PC-3 (cell line): ENCODE results near the gene S100A16. TPM values are rescaled to one million over a fixed set of nuclear protein-coding genes. Genes with fewer than 3 reads are reported as not detected.

Experiments used
- ATAC-seq: fragments of 200-7000 bp; cut with Tn5 transposase; 2 replicates; pipeline ENCODE4 v1.9.1; 2020; ENCODE audit warnings: mild to moderate bottlenecking, moderate library complexity
- BruUV-seq: library from RNA; stranded (reverse); fragments of 400-500 nt; replicated peaks from 2 replicates; lab custom pipeline; 2021; lab: Mats Ljungman, UMichigan
- CTCF ChIA-PET: fragments of 300-600 bp; sonication (Branson Sonifier 250); formaldehyde crosslinking; loops from one replicate; lab custom pipeline; 2022; ENCODE audit warnings: antibody characterized with exemption; lab: Charles Lee
- POLR2A ChIA-PET: fragments of 300-600 bp; sonication (Branson Sonifier 250); formaldehyde crosslinking; loops from one replicate; lab custom pipeline; 2022; ENCODE audit warnings: antibody characterized with exemption; ENCODE audit not compliant: unreplicated experiment; lab: Charles Lee
- DNase-seq: peaks from one replicate; pipeline ENCODE4 v3.0.0-alpha.2; 2015
- H2AFZ ChIP-seq: fragments of 300-600 bp; sonication (generic); 2 replicates; pipeline ENCODE4 v1.6.0; 2016; ENCODE audit warnings: antibody characterized with exemption, low read length
- H3F3A ChIP-seq: fragments of 300-600 bp; sonication (generic); one replicate; pipeline ENCODE4 v1.6.0; 2017; ENCODE audit warnings: antibody characterized with exemption, low read length, control low read depth, mild to moderate bottlenecking; ENCODE audit not compliant: unreplicated experiment
- H3K27ac ChIP-seq: fragments of 300-600 bp; sonication (generic); 2 replicates; pipeline ENCODE4 v1.5.1; 2016; ENCODE audit warnings: mild to moderate bottlenecking, low read length
- H3K27me3 ChIP-seq: fragments of 300-600 bp; sonication (generic); 2 replicates; pipeline ENCODE4 v1.6.1; 2016; ENCODE audit warnings: low read length, mixed read lengths
- H3K36me3 ChIP-seq: fragments of 300-600 bp; sonication (generic); 2 replicates; pipeline ENCODE4 v1.6.1; 2016; ENCODE audit warnings: low read depth, mixed run types, low read length, mixed read lengths
- H3K4me1 ChIP-seq: fragments of 300-600 bp; sonication (generic); 2 replicates; pipeline ENCODE4 v1.5.1; 2016; ENCODE audit warnings: low read length; ENCODE audit not compliant: insufficient read depth
- H3K4me2 ChIP-seq: fragments of 300-600 bp; sonication (generic); 2 replicates; pipeline ENCODE4 v1.6.0; 2016; ENCODE audit warnings: low read length
- H3K4me3 ChIP-seq: fragments of 300-600 bp; sonication (generic); 2 replicates; pipeline ENCODE4 v1.5.1; 2016; ENCODE audit warnings: mild to moderate bottlenecking, low read length, mixed read lengths
- H3K79me2 ChIP-seq: fragments of 300-600 bp; sonication (generic); 2 replicates; pipeline ENCODE4 v1.6.1; 2017; ENCODE audit warnings: low read length, mixed read lengths
- H3K9ac ChIP-seq: fragments of 300-600 bp; sonication (generic); 2 replicates; pipeline ENCODE4 v1.6.0; 2016; ENCODE audit warnings: mild to moderate bottlenecking, low read length
- H3K9me2 ChIP-seq: fragments of 300-600 bp; sonication (generic); replicated peaks from 2 replicates; pipeline ENCODE4 v1.6.1; 2016; ENCODE audit warnings: mixed run types, low read length, mixed read lengths
- H3K9me3 ChIP-seq: fragments of 300-600 bp; sonication (generic); 2 replicates; pipeline ENCODE4 v1.6.1; 2016; ENCODE audit warnings: low read length, mixed read lengths
- H4K20me1 ChIP-seq: fragments of 300-600 bp; sonication (generic); 2 replicates; pipeline ENCODE4 v1.6.1; 2016; ENCODE audit warnings: low read length, mixed read lengths
- CTCF ChIP-seq: fragments of 300-600 bp; sonication (generic); conservative IDR thresholded peaks from 2 replicates; pipeline ENCODE4 v1.5.1; 2017; ENCODE audit warnings: antibody characterized with exemption, low read depth, mild to moderate bottlenecking, low read length
- EZH2 ChIP-seq: fragments of 300-600 bp; sonication (generic); IDR thresholded peaks from one replicate; pipeline ENCODE4 v1.6.1; 2017; ENCODE audit warnings: antibody characterized with exemption, mild to moderate bottlenecking, low read length; ENCODE audit not compliant: unreplicated experiment
- EZH2phosphoT487 ChIP-seq: fragments of 300-600 bp; sonication (generic); IDR thresholded peaks from 2 replicates; pipeline ENCODE4 v1.6.1; 2018; ENCODE audit warnings: mild to moderate bottlenecking, antibody characterized with exemption, low read length, borderline replicate concordance
- intact Hi-C: fragments of 100-400 bp; cut with micrococcal nuclease; formaldehyde crosslinking; loops from 2 replicates; pipeline ENCODE4 v1.9.0; 2023
- total RNA-seq: library from RNA; depleted of rRNA; stranded (reverse); fragments of >200 nt; gene quantifications from 2 replicates; pipeline ENCODE4 v1.2.3, GENCODE V29; 2014

Gene S100A16
- total RNA-seq, 1 experiment from 2014 or later, result 1,254 TPM

- Histone ChIP-seq H3K9ac (peak overlapping the region; percentile 97), H3K27ac (peak overlapping the region; percentile 100), H3K4me3 (peak overlapping the region; percentile 68), H2AFZ (no peak overlapping the region), H3F3A (peaks cover 27% of the 10 kb centered on the region), H3K4me2 (peak overlapping the region; percentile 95), H3K4me1 (peaks cover 56% of the 10 kb centered on the region), H3K9me3 (no peaks in the 10 kb centered on the region), H4K20me1 (no peaks in the 10 kb centered on the region), H3K9me2 (no peaks in the 10 kb centered on the region), H3K27me3 (no peaks in the 10 kb centered on the region), H3K36me3 (peaks cover 38% of the 10 kb centered on the region), H3K79me2 (peaks cover 75% of the 10 kb centered on the region)
- ChIA-PET POLR2A (interaction anchor here (1.8 to 2.0 kb wide), 2 partner anchors 18 to 24 kb away, joined by 7 read pairs; partner anchors contain the start of genes CHTOP and S100A13), CTCF (interaction anchor here (2.5 kb wide), 1 partner anchor 37 kb away, joined by 9 read pairs; no protein-coding TSS in a partner anchor)
- BruUV-seq, result TSS peak; percentile 61
- intact Hi-C loops, result loop anchor here (1.0 to 2.0 kb wide), 4 partner anchors 37 to 77 kb away; partner anchors contain the start of gene ILF2
- TF ChIP-seq EZH2phosphoT487 (no peak), EZH2 (no peak), CTCF (no peak)
- ATAC-seq, result no peak
- no peak for DNase-seq
These were observed 3.4 kb downstream of the S100A16 start for GRCh38 chr1:153609585-153609907.

GRCh38 chr1:153608742-153609584 is 4.0 kb downstream of the S100A16 start:
- Histone ChIP-seq H3K27me3 (no peaks in the 10 kb centered on the region), H3K36me3 (peaks cover 39% of the 10 kb centered on the region), H4K20me1 (no peaks in the 10 kb centered on the region), H3K4me3 (peak overlapping the region; percentile 68), H3F3A (peaks cover 23% of the 10 kb centered on the region), H3K4me1 (peaks cover 50% of the 10 kb centered on the region), H3K79me2 (peaks cover 69% of the 10 kb centered on the region), H2AFZ (no peak overlapping the region), H3K27ac (peak overlapping the region; percentile 100), H3K4me2 (peak overlapping the region; percentile 95), H3K9me2 (no peaks in the 10 kb centered on the region), H3K9me3 (no peaks in the 10 kb centered on the region), H3K9ac (peak overlapping the region; percentile 97)
- TF ChIP-seq EZH2phosphoT487 (no peak), CTCF (no peak), EZH2 (no peak)
- DNase-seq (peak; percentile 99), ATAC-seq (peak; percentile 58)
- BruUV-seq, result no TSS peak
- ChIA-PET CTCF (interaction anchor here (2.5 kb wide), 1 partner anchor 37 kb away, joined by 9 read pairs; no protein-coding TSS in a partner anchor), POLR2A (interaction anchor here (0.9 to 1.8 kb wide), 2 partner anchors 18 to 25 kb away, joined by 4 to 7 read pairs; partner anchors contain the start of genes CHTOP and S100A13)
- intact Hi-C loops, result loop anchor here (1.0 to 2.0 kb wide), 4 partner anchors 36 to 76 kb away; partner anchors contain the start of gene ILF2
